Tibial nerve (tissue), 4 donors: Measurements from ENCODE around the gene PVALB. TPM values are rescaled to one million over a fixed set of nuclear protein-coding genes. Genes with fewer than 3 reads are reported as not detected.

Source experiments
- DNase-seq, 2 donors: peaks; one replicate each; pipeline ENCODE4 v3.0.0-alpha.2; 2019; ENCODE audit warnings: low spot score in 2 of 2
- H3K27ac ChIP-seq, 4 donors: fragments of 200-600 bp; sonication (generic) in 3 of 4; one replicate each; pipeline ENCODE4 v1.5.1; 2017 to 2019; ENCODE audit warnings: mild to moderate bottlenecking in 1 of 4
- H3K27me3 ChIP-seq, 2 donors: fragments of 200-600 bp; sonication (generic) in 1 of 2; one replicate each; pipeline versions ENCODE4 v1.5.1 to v1.6.0; 2017 to 2019
- H3K36me3 ChIP-seq, 3 donors: fragments of 200-600 bp; sonication (generic); one replicate each; pipeline ENCODE4 v1.5.1; 2018 to 2019
- H3K4me1 ChIP-seq, 4 donors: fragments of 200-600 bp; sonication (generic) in 3 of 4; one replicate each; pipeline ENCODE4 v1.5.1; 2017 to 2019
- H3K4me3 ChIP-seq, 4 donors: fragments of 200-600 bp; sonication (generic) in 3 of 4; one replicate each; pipeline ENCODE4 v1.5.1; 2017 to 2019; ENCODE audit warnings: mild to moderate bottlenecking in 1 of 4, moderate library complexity in 1 of 4
- H3K9me3 ChIP-seq, 4 donors: fragments of 200-600 bp; sonication (generic) in 3 of 4; one replicate each; pipeline ENCODE4 v1.5.1; 2017 to 2019
- CTCF ChIP-seq, 5 experiments: fragments of 200-600 bp in 3 of 5; fragments of 450-650 bp in 2 of 5; sonication (generic) in 3 of 5; IDR thresholded peaks; one replicate each; pipeline ENCODE4 v1.5.1; 2016 to 2019; ENCODE audit warnings: antibody characterized with exemption in 5 of 5, mild to moderate bottlenecking in 3 of 5, moderate library complexity in 2 of 5
- EP300 ChIP-seq, 2 donors: sonication (generic); formaldehyde crosslinking; IDR thresholded peaks; one replicate each; pipeline ENCODE4 v1.6.1; 2017; ENCODE audit warnings: antibody characterized with exemption in 2 of 2, mild to moderate bottlenecking in 1 of 2
- POLR2A ChIP-seq, 2 donors: fragments of 450-650 bp; IDR thresholded peaks; one replicate each; pipeline ENCODE4 v1.6.1; 2017; ENCODE audit warnings: antibody characterized with exemption in 2 of 2, mild to moderate bottlenecking in 2 of 2, moderate library complexity in 2 of 2
- WGBS, 2 donors: methylation state at CpG; one replicate each; pipeline ENCODE4 v1.1.5; 2018; 5-methylcytosine and 5-hydroxymethylcytosine counted together
- total RNA-seq, 4 donors: library from RNA; depleted of rRNA; stranded (reverse); fragments of >200 nt; gene quantifications; one replicate each; pipeline ENCODE4 v1.1.0, GENCODE V29; 2016

Gene PVALB
- total RNA-seq, 4 donors from 2014 or later = not detected

DNA sequence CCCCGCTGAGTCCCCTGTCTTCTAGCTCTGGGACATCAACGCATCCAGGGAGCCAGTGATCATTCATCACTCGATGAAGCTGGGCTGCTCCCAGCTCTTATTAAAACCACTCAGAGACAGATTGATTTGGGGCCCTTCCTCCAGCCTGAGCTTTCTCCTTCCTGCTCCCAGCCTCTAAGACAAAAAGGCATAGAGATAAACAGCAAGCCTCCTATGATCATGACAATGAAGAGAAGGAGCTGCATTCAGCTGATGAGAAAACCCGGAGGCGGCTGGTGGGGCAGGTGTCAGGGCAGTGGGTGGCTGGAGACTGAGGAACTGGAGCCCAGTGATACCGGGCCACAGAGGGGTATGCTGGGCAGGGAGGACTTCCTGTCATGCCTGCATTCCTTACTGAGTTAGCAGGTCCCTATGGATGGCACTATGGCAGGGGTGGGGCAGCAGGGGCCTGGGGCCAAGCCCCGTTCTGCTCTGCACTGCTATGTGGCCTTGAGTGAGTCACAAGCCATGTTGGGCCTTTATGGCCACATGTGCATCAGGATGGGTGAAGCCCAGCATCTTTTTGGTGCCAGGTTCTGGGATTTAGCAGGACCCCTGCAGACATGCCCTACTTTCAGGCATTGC is 20.2 kb downstream of the PVALB start:
- Histone ChIP-seq H3K4me3 (no peak overlapping the region), H3K4me1 (no peaks in the 10 kb centered on the region), H3K27me3 (peaks cover 0 to 47% of the 10 kb centered on the region in 2 donors), H3K9me3 (no peaks in the 10 kb centered on the region), H3K36me3 (no peaks in the 10 kb centered on the region), H3K27ac (no peak overlapping the region)
- no peak for DNase-seq
- TF ChIP-seq EP300 (IDR thresholded peaks at IDR 0.05) (no peak), CTCF (IDR thresholded peaks at IDR 0.05) (no peak), POLR2A (IDR thresholded peaks at IDR 0.05) (no peak)
- 56 to 57% methylated on average over 6 to 7 of the region's 7 CpGs for WGBS, 2 donors

DNA sequence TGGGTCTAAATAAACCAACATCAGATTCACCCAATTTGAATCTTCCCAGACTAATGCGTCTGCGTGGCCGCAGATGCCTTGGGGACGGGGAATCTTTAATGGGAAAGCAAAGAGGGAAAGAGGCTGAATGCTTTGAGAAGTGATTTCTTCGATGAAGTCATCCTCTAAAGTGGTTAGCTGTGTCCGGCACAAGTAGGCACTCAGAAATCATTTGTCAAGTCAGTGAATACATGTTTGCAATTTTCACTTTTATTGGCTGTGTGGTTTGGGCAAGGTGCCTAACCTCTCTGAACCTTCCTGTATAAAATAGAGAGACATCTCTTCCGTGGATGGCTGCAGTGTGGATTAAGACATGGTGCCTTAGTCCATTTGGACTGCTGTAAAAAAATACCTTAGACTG is 21.2 kb downstream of the PVALB start:
- WGBS, 2 donors = 80 to 85% methylated on average over 7 of the region's 7 CpGs
- no peak overlapping the region for H3K27ac ChIP-seq
- TF ChIP-seq CTCF (IDR thresholded peaks at IDR 0.05) = no peak
- TF ChIP-seq EP300 (IDR thresholded peaks at IDR 0.05) = no peak
- no peak for TF ChIP-seq POLR2A (IDR thresholded peaks at IDR 0.05)
- H3K4me1 ChIP-seq = no peaks in the 10 kb centered on the region
- H3K9me3 ChIP-seq = no peaks in the 10 kb centered on the region
- no peaks in the 10 kb centered on the region for H3K36me3 ChIP-seq
- peaks cover 0 to 53% of the 10 kb centered on the region in 2 donors for H3K27me3 ChIP-seq
- H3K4me3 ChIP-seq = no peak overlapping the region
- DNase-seq = no peak

GRCh38 chr22:36790648-36791047 is 26.2 kb downstream of the PVALB start:
- Histone ChIP-seq H3K36me3 (no peaks in the 10 kb centered on the region), H3K9me3 (no peaks in the 10 kb centered on the region), H3K4me3 (no peak overlapping the region), H3K4me1 (no peaks in the 10 kb centered on the region), H3K27ac (no peak overlapping the region), H3K27me3 (peaks cover 0 to 73% of the 10 kb centered on the region in 2 donors)
- DNase-seq = no peak
- TF ChIP-seq CTCF (IDR thresholded peaks at IDR 0.05) = no peak
- TF ChIP-seq EP300 (IDR thresholded peaks at IDR 0.05) = no peak
- no peak for TF ChIP-seq POLR2A (IDR thresholded peaks at IDR 0.05)
- 44 to 47% methylated on average over 7 of the region's 7 CpGs for WGBS, 2 donors

GRCh38 chr22:36787204-36787988 is 29.4 kb downstream of the PVALB start:
- DNase-seq = no peak
- Histone ChIP-seq H3K36me3 (no peaks in the 10 kb centered on the region), H3K27me3 (peaks cover 0 to 52% of the 10 kb centered on the region in 2 donors), H3K9me3 (no peaks in the 10 kb centered on the region), H3K4me3 (no peak overlapping the region), H3K4me1 (peaks cover 0 to 1% (median 0%) of the 10 kb centered on the region in 4 donors), H3K27ac (no peak overlapping the region)
- TF ChIP-seq POLR2A (IDR thresholded peaks at IDR 0.05) = no peak
- TF ChIP-seq CTCF (IDR thresholded peaks at IDR 0.05) = no peak
- no peak for TF ChIP-seq EP300 (IDR thresholded peaks at IDR 0.05)
- 49 to 57% methylated on average over 16 to 17 of the region's 17 CpGs for WGBS, 2 donors

DNA sequence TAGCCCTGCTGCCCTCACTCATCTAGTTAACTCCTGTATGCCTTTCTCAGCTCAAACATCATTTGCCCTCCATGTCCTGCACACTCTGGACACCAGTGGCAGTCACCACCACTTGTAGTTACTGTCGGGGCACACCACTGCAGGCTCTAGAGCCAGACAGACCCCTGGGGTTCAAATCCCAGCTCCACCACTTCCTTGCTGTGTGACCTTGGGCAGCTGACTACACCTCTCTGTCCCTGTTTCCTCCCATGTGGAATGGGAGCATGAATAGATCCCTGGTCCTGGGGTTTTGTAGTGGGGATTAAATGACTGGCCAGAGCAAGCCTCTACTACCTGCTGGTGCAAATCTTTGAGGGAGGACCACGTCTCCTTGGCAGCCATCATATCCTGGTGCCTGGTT is 33.1 kb downstream of the PVALB start:
- TF ChIP-seq EP300 (IDR thresholded peaks at IDR 0.05) (no peak), POLR2A (IDR thresholded peaks at IDR 0.05) (no peak), CTCF (IDR thresholded peaks at IDR 0.05) (no peak)
- no peak for DNase-seq
- no peak overlapping the region for H3K4me3 ChIP-seq
- no peaks in the 10 kb centered on the region for H3K36me3 ChIP-seq
- peaks cover 0 to 19% of the 10 kb centered on the region in 2 donors for H3K27me3 ChIP-seq
- H3K4me1 ChIP-seq = peaks cover 0 to 10% (median 4%) of the 10 kb centered on the region in 4 donors
- no peak overlapping the region for H3K27ac ChIP-seq
- WGBS, 2 donors = 92 to 100% methylated on average over 2 of the region's 2 CpGs
- H3K9me3 ChIP-seq = no peaks in the 10 kb centered on the region
